ENCODE data around the gene ADGRA3.

Gene ADGRA3

DNA sequence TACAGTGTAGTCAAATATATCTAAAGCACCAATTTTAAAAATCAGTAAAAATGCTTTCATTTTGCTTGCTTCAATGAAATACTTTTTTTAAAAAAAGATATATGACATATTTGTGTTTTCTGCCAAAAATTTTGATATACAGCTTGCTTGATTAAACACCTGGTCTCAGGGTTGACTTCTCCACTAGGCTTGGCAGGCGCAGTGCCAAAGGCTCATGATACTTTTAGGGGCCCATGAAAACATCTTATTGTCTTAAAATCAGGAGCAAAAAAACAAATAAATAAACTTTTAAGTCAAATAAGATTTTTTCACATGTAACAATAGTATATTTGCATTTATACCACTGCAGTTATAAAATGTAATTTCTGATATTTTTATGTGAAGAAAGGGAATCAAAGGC is 95.6 kb downstream of the ADGRA3 start:
- H3K36me3 ChIP-seq (ENCODE audit: control insufficient read depth in 2 of 2, insufficient read depth in 1 of 2, low read length in 2 of 2), result peaks cover 0 to 15% of the 10 kb centered on the region in 2 experiments; a peak in 1 of 3 replicates
- no peak for TF ChIP-seq ZNF555 (tag by site-specific recombination; conservative IDR thresholded peaks at IDR 0.05)
- no peak for TF ChIP-seq ZNF473 (tag by site-specific recombination; IDR thresholded peaks at IDR 0.05)
- no peak for TF ChIP-seq ZNF169 (tag by site-specific recombination; IDR thresholded peaks at IDR 0.05)
- TF ChIP-seq ZNF76 (tag by site-specific recombination; IDR thresholded peaks at IDR 0.05; ENCODE audit: borderline replicate concordance, low read depth), result no peak
- TF ChIP-seq ZNF654 (tag by site-specific recombination; IDR thresholded peaks at IDR 0.05; ENCODE audit: low read depth), result no peak
- no peak for TF ChIP-seq ZNF585B (tag by site-specific recombination; IDR thresholded peaks at IDR 0.05)
- TF ChIP-seq, protein P1, sequence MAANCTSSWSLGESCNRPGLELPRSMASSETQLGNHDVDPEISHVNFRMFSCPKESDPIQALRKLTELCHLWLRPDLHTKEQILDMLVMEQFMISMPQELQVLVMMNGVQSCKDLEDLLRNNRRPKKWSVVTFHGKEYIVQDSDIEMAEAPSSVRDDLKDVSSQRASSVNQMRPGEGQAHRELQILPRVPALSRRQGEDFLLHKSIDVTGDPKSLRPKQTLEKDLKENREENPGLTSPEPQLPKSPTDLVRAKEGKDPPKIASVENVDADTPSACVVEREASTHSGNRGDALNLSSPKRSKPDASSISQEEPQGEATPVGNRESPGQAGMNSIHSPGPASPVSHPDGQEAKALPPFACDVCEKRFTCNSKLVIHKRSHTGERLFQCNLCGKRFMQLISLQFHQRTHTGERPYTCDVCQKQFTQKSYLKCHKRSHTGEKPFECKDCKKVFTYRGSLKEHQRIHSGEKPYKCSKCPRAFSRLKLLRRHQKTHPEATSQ (tag by site-specific recombination; IDR thresholded peaks at IDR 0.05), result no peak
- no peak for TF ChIP-seq ZBTB8A (tag by site-specific recombination; IDR thresholded peaks at IDR 0.05)
- no peak for TF ChIP-seq ZNF658 (tag by site-specific recombination; IDR thresholded peaks at IDR 0.05)
- TF ChIP-seq ZBTB49 (tag by site-specific recombination; IDR thresholded peaks at IDR 0.05; ENCODE audit: low read depth), result no peak
- no peak for TF ChIP-seq ZNF510 (tag by site-specific recombination; IDR thresholded peaks at IDR 0.05; ENCODE audit: insufficient replicate concordance)
- TF ChIP-seq ZFP41 (tag by site-specific recombination; IDR thresholded peaks at IDR 0.05; ENCODE audit: borderline replicate concordance), result no peak
- CTCF ChIA-PET, result interaction anchor here (1.7 kb wide), 1 partner anchor 10 kb away, joined by 8 read pairs; no protein-coding TSS in a partner anchor
- POLR2A ChIA-PET, result no interaction called here
- H3K27ac ChIP-seq (ENCODE audit: extremely low read depth, low read depth, low read length), result no peak overlapping the region
- H3K4me1 ChIP-seq (ENCODE audit: control insufficient read depth, insufficient read depth, low read length), result no peaks in the 10 kb centered on the region
- H3K4me3 ChIP-seq (ENCODE audit: low read depth, low read length), result no peak overlapping the region
- no peaks in the 10 kb centered on the region for H3K9me3 ChIP-seq (ENCODE audit: control insufficient read depth, insufficient read depth, low read depth, low read length)

- no peaks in the 10 kb centered on the region for H3K9me3 ChIP-seq (ENCODE audit: control insufficient read depth, insufficient read depth, low read depth, low read length)
- H3K4me1 ChIP-seq (ENCODE audit: control insufficient read depth, insufficient read depth, low read length), result no peaks in the 10 kb centered on the region
- ChIA-PET POLR2A (no interaction called here), CTCF (no interaction called here)
- no peak overlapping the region for H3K4me3 ChIP-seq (ENCODE audit: low read depth, low read length)
- H3K27ac ChIP-seq (ENCODE audit: extremely low read depth, low read depth, low read length), result no peak overlapping the region
- peaks cover 0 to 10% of the 10 kb centered on the region in 2 experiments; a peak in 1 of 3 replicates for H3K36me3 ChIP-seq (ENCODE audit: control insufficient read depth in 2 of 2, insufficient read depth in 1 of 2, low read length in 2 of 2)
- TF ChIP-seq ZNF350 (tag by site-specific recombination; IDR thresholded peaks at IDR 0.05) (no peak), SETDB1 (IDR thresholded peaks at IDR 0.05; ENCODE audit: insufficient read length, low read length) (no peak), YY2 (tag by site-specific recombination; IDR thresholded peaks at IDR 0.05) (no peak), ZBTB8A (tag by site-specific recombination; IDR thresholded peaks at IDR 0.05) (no peak), ZNF184 (tag by site-specific recombination; IDR thresholded peaks at IDR 0.05) (no peak), PATZ1 (tag by site-specific recombination; IDR thresholded peaks at IDR 0.05) (no peak), EGR2 (tag by site-specific recombination; IDR thresholded peaks at IDR 0.05; ENCODE audit: low read depth) (no peak), ZNF843 (tag by site-specific recombination; IDR thresholded peaks at IDR 0.05) (no peak), AEBP2 (tag by site-specific recombination; IDR thresholded peaks at IDR 0.05; ENCODE audit: borderline replicate concordance) (no peak), ZNF280D (tag by site-specific recombination; IDR thresholded peaks at IDR 0.05) (no peak), ZNF10 (tag by site-specific recombination; IDR thresholded peaks at IDR 0.05) (no peak), ZNF830 (tag by site-specific recombination; IDR thresholded peaks at IDR 0.05; ENCODE audit: low read depth) (no peak)
- TF ChIP-seq, protein P2, sequence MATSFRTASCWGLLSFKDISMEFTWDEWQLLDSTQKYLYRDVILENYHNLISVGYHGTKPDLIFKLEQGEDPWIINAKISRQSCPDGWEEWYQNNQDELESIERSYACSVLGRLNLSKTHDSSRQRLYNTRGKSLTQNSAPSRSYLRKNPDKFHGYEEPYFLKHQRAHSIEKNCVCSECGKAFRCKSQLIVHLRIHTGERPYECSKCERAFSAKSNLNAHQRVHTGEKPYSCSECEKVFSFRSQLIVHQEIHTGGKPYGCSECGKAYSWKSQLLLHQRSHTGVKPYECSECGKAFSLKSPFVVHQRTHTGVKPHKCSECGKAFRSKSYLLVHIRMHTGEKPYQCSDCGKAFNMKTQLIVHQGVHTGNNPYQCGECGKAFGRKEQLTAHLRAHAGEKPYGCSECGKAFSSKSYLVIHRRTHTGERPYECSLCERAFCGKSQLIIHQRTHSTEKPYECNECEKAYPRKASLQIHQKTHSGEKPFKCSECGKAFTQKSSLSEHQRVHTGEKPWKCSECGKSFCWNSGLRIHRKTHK (tag by site-specific recombination; IDR thresholded peaks at IDR 0.05), result no peak
Measured at GRCh38 chr4:22417408-22417807, 98.5 kb downstream of the ADGRA3 start.

Data from HEK293 (cell line).